Spleen (tissue), 7 donors: ENCODE results near the gene SUMF1.

Experiments
- POLR2A ChIP-seq, 3 donors: fragments of 450-650 bp; IDR thresholded peaks; one replicate each; pipeline ENCODE4 v1.5.1; 2017; ENCODE audit warnings: antibody characterized with exemption in 3 of 3, mild to moderate bottlenecking in 1 of 3
- POLR2AphosphoS5 ChIP-seq, 3 donors: sonication (generic); formaldehyde crosslinking; IDR thresholded peaks; one replicate each; pipeline ENCODE4 v1.5.1; 2017; ENCODE audit warnings: antibody characterized with exemption in 3 of 3
- TF ChIP-seq, protein P1 (sequence below), 11 experiments: fragments of 200-600 bp in 7 of 11; fragments of 450-650 bp in 4 of 11; sonication (generic) in 4 of 11; IDR thresholded peaks in 8 of 11; conservative IDR thresholded peaks in 3 of 11; 1 replicate in 7 of 11; 2 replicates in 4 of 11; pipeline versions ENCODE4 v1.4.0 to v1.8.0; 2016 to 2021; ENCODE audit warnings: antibody characterized with exemption in 11 of 11, inconsistent platforms in 4 of 11, mild to moderate bottlenecking in 1 of 11
- donor health status: DM: no; HTN: no; CAD: no; lungs with moderate emphysema.
- donor health status: DM: no; HTN: no; CAD: no.
- donor health status: DM: no; HTN: no; CAD: no.

DNA sequence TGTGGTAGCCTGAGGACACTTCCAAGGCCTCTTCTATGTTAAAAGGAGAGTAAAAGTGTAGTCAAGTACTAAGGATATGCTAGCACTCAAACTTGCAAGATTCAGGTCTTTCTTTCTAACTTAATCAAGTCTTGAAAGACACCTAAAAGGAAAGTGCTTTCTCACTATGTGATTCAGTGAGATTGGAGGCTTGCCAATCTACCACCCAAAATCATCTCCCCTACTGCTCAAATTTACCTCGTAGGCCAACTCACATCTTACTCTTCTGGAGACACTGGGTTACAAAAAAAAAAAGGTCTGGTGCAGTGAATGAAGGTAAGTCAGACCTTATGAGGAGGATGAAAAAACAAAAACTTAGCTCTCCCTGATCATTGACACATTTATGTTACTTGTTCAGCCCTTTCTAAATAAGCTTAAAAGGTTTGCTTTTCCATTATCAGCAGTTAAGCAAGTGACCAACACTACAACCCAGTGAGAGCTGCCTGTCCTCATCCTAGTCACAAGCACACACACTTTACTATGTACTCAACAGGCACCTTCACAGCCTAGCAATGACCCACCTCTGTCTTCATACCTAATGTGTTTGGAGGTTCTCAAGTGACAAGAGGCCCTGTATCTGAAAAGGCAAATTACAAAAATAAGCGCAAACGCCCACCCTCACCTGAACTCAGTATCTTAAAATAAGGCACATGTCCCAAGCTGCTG is 19.6 kb downstream of the SUMF1 start:
- TF ChIP-seq POLR2A (IDR thresholded peaks at IDR 0.05) (no peak), POLR2AphosphoS5 (IDR thresholded peaks at IDR 0.05) (no peak)
- TF ChIP-seq, protein P1, sequence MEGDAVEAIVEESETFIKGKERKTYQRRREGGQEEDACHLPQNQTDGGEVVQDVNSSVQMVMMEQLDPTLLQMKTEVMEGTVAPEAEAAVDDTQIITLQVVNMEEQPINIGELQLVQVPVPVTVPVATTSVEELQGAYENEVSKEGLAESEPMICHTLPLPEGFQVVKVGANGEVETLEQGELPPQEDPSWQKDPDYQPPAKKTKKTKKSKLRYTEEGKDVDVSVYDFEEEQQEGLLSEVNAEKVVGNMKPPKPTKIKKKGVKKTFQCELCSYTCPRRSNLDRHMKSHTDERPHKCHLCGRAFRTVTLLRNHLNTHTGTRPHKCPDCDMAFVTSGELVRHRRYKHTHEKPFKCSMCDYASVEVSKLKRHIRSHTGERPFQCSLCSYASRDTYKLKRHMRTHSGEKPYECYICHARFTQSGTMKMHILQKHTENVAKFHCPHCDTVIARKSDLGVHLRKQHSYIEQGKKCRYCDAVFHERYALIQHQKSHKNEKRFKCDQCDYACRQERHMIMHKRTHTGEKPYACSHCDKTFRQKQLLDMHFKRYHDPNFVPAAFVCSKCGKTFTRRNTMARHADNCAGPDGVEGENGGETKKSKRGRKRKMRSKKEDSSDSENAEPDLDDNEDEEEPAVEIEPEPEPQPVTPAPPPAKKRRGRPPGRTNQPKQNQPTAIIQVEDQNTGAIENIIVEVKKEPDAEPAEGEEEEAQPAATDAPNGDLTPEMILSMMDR (IDR thresholded peaks at IDR 0.05 in 8 of 11, conservative IDR thresholded peaks at IDR 0.05 in 3 of 11), result no peak
